ENCODE results near the gene CAB39L.

The CAB39L gene

DNA sequence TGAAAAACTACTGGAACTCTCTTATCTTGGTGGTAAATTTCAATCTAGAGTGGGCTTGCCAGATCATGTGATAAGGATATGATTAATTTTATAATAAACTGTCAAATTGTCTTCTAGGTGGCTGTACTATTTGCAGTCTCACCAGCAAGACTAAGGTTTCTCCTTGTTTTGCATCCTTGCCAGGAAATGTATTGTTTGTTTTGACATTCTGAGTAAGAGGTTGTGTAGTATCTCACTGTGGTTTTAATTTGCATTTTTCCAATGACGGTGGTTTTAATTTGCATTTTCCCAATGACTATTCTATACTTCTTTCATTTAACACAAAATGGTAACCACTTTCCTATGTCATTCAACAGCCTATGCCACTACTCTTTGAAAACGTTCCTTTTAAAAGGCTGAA lies 2.0 kb downstream of the CAB39L start:
- peak; percentile 72 for DNase-seq (ENCODE audit: low read depth)

DNA sequence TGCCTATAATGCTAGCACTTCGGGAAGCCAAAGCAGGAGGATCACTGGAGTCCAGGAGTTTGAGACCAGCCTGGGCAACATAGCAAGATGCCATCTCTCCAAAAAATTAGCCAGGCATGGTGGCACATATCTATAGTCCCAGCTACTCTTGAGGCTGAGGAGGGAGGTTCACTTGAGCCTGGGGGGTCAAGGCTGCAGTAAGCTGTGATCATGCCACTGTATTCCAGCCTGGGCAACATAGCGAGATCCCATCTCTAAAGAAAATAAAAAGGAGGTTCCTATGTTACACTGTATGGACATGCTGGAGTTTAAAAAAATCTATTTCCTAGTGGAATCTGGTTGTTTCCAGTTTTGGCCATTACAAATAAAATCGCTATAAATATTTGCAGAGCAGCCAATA lies 2.6 kb downstream of the CAB39L start:
- DNase-seq (ENCODE audit: low read depth), result no peak

DNA sequence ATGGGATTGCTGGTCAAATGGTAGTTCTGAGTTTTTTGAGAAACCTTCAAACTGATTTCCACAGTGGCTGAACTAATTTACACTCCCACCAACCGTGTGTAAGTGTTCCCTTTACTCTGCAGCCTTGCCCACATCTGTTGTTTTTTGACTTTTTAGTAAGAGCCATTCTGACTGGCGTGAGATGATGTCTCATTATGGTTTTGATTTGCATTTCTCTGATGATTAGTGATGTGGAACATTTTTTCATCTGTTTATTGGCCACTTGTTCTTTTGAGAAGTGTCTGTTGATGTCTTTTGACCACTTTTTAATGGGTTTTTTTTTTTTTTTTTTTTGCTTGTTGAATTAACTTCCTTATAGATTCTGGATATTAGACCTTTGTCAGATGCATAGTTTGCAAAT lies 4.3 kb downstream of the CAB39L start:
- no peak for DNase-seq (ENCODE audit: low read depth)

DNA sequence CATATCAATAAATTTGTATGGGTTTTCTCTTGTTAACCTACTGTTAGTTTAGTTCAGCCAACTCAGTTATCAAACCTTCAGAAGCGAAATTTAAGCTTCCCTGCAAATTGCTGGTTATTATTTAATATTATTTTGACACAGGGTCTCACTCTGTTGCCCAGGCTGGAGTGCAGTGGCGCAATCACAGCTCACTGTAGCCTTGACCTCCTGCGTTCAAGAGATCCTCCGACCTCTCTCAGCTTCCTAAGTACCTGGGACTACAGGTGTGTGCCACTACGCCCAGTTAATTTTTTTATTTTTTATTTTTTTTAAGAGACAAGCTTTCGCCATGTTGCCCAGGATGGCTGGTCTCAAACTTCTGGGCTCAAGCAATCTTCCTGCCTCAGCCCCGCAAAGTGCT lies 6.2 kb downstream of the CAB39L start:
- no peak for DNase-seq (ENCODE audit: low read depth)

DNA sequence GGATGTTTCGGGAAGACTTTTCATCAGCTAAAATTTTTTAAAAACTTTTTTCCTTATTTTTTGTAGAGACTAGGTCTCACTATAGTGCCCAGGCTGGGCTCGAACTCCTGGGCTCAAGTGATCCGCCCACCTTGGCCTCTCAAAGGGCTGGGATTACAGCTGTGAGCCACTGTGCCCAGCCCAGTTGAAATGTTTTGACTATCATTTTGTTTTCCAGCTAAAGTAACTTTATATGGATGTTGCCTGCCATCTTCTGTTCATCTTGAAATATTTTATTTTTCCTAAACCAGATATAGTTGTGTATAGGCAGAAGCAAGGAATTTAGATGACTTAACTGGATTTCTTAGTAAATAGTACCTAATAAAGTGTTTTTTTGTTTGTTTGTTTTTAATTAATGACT lies 7.0 kb downstream of the CAB39L start:
- DNase-seq (ENCODE audit: low read depth), result peak; percentile 59

DNA sequence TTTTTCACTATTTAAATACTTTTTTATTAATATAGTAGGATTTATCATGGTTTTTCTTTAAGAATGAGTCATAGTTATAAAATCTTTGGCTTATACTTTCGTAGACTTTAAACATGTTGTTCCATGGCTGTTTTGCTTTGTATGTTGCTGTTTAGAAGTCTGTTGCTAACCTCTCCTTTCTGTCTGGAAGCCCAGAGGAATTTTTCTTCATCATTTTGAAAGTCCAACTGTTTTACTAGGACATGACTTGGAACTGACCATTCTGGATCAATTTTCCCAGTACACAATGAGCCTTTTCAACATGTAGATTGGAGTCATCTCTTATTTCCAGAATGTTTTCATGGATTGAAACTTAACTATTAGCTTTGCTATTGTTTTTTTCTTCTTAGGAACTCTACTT lies 7.9 kb downstream of the CAB39L start:
- no peak for DNase-seq (ENCODE audit: low read depth)

DNA sequence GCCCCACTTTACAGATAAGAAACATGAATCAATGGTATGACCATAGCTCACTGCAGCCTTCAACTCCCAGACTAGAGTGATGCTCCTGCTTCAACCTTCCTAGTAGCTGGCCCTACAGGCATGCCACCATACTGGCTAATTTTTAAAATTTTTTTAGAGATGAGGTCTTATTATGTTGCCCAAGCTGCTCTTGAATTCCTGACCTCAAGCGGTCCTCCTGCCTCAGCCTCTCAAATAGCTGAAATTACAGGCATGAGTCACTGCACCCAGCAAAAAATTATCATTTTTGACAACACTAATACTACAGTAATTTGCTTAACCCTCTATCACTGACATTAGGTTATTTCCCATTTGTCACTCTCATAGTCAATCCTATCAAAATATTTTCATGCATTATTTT lies 14.7 kb downstream of the CAB39L start:
- DNase-seq (ENCODE audit: low read depth), result no peak

DNA sequence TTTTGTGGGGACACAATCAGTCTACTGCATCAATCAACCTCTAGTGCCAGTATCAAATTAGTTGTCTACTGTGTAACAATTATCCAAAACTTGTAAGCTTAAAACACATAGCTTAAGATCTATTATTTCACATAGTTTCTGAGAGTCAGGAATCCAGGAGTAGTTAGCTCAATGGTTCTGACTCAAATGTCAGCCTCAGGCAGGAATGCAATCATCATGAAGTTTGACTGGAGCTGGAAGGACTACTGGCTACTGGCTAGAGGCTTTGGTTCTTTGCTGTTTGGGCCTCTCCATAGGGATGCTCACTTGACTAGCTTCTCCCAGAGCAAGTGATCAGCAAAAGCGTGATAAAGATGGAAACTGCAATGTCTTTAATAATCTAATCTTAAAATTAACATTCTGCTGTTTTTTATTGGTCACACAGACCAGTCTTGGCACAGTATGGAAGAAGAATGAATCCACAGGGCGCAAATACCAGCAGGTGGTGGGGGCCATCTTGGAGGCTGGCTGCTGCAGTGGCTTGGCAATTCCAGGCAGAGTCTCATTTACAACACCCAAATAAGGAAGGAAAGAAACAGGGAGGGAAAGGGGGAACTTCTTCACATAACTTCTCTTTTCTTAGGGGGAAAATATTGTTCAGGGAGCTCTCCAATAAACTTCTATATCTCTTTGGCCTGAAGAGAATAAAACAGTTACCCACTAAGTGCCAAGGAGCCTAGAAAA lies 15.7 kb downstream of the CAB39L start:
- DNase-seq (ENCODE audit: low read depth), result no peak

DNA sequence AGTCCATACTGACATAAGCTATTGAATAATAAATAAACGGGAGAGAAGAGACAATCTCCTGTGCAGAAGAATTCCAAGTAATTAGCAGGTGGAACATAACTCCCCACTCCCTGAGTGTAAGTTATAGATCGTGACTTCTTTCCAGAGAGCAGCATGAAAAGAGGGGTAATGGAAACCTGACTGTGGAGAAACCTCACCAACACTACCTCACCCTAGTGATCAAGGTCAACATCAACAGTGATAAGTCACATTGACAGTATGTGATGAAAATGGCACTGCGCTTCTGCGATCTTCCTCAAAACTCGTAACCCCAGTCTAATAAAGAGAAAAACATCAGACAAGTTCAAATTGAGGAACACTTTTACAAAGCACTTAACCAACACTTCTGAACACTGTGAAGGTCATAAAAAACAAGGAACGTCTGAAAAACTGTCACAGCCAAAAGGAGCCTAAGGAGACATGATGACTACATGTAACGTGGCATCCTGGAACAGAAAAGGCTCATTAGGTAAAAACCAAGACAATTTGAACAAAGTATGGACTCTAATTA lies 19.8 kb downstream of the CAB39L start:
- no peak for DNase-seq (ENCODE audit: low read depth)

DNA sequence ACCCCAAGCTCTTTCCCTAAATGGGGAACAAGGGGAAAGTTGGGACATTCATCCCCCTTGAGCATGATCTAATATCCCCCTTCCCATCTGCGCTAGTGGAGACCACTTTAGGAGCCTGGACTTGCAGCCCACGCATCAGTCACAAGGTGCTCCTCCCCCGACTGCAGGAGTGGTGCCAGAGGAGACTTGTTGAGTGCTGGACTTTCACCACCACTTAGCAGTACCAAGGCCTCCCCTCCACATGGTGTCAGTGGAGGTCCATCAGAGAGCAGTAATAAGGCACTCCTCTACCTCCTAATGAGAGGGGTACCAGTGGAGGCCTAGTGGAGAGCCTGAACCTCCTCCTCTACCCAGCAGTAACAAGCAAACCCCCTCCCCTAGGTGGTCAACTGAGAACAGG lies 22.5 kb downstream of the CAB39L start:
- DNase-seq (ENCODE audit: low read depth), result peak; percentile 46

DNA sequence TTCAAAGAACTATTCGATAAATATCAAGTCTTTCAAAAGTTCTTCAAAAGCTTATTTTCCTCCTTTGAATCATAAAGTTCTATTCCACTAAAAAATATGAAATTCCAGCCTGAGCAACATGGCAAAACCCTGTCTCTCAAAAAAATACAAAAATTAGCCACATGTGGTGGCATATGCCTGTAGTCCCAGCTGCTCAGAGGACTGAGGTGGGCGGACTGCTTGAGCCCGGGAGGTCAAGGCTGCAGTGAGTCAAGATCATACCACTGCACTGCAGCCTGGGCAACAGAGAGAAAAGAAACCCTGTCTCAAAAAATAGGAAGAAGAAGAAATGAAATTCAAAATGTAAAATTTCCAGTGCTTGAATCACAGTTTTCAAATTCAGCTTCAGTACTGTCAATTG lies 24.6 kb downstream of the CAB39L start:
- DNase-seq (ENCODE audit: low read depth), result peak; percentile 15

DNA sequence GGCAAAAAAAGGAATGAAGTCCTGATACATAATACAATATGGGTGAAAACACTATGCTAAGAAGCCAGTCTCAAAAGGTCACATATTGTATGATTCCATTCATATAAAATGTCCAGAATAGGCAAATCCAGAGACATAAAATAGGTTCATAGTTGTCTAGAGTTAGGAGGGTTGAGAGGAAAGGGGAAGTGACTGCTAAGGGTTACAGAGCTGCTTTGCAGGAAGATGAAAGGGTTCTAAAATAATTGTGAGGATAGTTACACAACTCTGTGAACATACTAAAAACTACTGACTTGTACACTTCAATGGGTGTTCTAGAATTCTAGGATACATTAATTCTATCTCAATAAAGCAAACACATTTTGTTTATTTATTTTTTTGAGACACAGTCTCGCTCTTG lies 25.7 kb downstream of the CAB39L start:
- DNase-seq (ENCODE audit: low read depth), result no peak

DNA sequence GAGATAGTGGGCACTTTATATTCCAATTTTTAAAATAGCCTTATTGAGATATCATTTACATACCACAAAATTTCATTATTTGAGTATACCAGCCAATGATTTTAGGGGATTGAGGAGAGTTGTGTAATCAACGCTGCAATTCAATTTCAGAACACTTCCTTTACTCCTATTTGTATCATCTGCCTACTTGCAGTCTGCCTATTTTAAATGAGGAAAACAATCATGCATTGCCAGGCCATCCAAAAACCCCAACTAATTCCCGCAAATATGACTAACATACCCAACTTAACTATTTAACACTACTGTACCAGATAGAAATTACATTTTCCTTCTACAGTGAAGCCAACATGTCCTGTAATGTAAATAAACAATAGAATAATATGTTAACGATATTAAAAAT lies 26.7 kb downstream of the CAB39L start:
- no peak for DNase-seq (ENCODE audit: low read depth)

DNA sequence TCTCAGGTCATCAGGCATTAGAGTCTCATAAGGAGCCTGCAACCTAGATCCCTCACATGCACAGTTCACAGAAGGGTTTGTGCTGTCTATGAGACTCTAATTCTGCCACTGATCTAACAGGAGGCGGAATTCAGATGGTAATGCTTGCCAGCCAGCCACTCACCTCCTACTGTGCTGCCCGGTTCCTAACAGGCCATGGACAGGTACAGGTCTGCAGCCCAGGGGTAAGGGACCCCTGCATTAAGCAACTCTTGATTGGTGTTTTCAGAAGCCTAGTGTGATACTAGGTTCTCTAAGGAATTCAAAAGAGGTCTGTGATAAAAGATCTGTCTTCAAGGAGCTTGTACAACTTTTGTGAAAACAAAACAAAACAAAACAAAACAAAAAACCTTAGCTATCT lies 31.1 kb downstream of the CAB39L start:
- DNase-seq (ENCODE audit: low read depth), result no peak

DNA sequence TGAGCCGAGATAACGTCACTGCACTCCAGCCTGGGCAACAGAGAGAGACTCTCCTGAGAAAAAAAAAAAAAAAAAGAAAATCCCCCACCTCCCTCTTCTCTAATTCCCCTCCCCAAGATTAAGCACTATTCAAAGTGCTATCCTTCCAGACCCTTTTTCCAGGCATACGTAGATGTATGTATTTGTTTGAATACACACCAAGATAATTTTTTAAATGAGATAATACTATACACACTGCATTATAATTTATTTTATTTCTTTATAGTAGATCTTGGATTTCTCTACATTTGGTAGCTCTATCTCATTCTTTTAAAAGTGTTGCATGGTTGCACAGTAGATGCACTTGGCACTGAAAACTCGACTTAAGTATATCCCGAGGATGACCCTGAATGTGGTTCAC lies 32.5 kb downstream of the CAB39L start:
- DNase-seq (ENCODE audit: low read depth), result no peak

DNA sequence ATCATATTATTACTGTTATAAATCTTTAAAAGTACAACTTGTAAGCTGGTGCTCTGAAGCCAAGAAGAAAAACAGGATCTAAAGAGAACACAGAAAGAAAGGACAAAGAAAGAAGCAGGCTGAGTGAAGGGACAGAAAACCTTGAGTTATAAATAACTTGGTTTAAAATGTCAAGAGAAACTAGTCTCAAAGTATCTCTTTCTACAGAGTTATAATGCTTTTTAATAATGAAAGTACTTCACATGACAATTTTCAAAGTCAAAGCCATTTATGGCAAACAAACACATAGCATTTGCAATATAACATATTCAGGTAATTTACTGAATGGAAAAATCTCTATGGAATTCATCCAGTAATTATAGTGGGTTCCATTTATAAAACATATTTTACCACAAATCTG lies 33.4 kb downstream of the CAB39L start:
- no peak for DNase-seq (ENCODE audit: low read depth)

DNA sequence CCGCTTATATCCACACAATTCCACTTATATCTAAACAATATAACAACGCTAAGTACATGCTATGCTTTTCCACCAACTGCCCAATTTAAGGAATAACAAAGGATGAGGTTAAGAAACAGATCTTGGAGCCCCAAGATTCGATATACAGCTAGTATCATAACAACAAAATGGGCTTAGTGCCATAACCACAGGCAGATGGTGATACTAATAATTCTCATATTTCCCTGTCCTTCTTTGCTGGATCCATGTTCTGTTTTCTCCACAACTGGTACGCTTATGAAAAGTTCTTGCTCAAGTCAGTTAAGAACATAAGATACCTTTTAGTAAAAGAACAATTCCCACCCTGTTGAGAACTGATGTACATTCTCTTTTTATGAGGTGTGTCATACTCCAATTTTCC lies 33.9 kb downstream of the CAB39L start:
- no peak for DNase-seq (ENCODE audit: low read depth)

DNA sequence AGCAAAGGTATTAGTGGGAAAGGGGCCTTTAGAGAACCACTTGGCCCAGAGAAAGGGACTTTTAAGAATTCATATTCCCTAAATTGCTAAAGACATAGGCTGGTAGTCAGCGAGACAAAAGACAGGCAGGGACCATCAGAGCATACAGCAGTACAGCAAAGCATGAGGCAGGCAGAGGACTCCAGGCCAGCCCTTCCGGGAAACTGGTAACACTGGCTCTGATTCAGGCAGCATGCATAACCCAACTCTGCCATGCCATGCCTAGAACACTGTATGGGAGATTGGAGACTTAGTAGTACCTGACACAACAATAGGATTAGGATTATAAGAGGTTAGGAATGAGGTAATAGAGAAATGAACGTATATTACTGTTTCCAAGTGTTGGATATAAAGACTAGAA lies 34.9 kb downstream of the CAB39L start:
- no peak for DNase-seq (ENCODE audit: low read depth)

DNA sequence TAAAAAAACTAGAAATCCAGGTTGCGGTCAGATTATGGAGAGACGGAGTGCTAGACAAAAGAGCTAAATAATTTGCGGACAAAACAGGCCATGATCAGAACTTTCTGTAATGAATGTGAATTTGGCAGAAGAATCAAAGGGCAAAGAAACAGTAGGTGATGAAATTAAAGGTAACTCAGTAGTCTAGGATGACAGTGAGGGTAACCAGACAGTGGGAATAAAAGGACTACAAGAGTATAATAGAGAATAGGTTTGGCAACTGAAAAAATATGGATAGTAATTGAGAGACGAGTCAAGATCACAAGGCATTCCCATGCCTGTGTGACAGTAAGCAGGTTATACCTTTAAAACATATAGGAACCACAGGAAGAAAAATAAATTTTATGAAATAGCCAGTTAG lies 35.9 kb downstream of the CAB39L start:
- no peak for DNase-seq (ENCODE audit: low read depth)

DNA sequence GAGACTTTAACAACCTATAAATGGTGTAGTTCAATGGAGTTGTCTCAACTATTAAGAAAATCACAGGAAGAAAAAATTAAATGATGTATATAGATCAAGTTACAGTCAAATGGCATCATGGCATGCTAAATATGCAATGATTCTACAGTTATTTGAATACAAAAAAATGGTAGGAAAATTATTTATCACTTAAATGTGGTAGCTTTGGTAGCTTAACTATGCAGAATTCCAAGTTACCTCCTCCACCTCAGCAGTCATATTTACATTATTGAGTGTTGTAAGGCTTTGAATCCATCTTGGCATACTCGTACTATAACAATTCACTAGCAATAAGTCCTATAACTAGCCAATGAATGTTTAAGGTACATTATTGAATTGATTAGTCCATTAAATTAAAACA lies 36.8 kb downstream of the CAB39L start:
- DNase-seq (ENCODE audit: low read depth), result no peak

DNA sequence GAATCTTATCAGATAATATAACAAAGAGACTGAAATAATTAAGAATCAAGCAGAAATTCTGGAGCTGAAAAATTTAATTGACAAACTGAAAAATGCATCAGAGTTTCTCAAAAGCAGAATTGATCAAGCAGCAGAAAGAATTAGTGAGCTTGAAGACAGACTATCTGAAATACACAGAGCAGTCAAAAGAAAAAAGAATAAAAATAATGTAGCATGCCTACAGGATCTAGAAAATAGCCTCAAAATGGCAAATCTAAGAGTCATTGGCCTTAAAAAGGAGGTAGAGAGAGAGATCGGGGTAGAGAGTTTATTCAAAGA lies 39.2 kb downstream of the CAB39L start:
- DNase-seq (ENCODE audit: low read depth), result no peak

DNA sequence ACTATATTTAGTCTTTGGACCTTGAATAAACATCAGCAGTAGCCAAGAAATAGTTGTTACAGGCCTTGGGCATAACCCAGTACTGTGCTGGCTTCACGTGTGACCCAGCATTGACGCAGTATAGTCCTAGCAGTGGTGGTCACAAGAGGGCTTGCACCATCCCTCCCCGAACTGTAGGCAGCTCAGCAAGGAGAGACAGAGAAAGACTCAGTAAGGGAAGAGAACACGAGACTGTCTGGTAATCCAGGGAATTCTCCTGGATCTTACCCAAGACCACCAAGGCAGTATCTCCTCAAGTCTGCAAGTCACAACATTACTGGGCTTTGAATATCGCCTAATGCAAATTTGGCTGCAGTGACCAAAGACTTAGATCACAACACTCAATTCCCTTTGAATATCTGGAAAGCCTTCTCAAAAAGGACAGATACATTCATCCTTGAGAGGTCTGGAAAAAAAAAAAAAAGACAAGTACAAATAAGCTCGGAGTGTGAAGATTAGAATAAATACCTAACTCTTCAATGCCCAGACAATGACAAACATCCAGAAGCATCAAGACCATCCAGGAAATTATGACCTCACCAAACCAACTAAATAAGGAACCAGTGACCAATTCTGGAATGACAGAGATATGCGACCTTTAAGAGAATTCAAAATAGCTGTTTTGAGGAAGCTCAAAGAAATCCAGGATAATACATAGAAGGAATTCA lies 39.7 kb downstream of the CAB39L start:
- DNase-seq (ENCODE audit: low read depth), result no peak

DNA sequence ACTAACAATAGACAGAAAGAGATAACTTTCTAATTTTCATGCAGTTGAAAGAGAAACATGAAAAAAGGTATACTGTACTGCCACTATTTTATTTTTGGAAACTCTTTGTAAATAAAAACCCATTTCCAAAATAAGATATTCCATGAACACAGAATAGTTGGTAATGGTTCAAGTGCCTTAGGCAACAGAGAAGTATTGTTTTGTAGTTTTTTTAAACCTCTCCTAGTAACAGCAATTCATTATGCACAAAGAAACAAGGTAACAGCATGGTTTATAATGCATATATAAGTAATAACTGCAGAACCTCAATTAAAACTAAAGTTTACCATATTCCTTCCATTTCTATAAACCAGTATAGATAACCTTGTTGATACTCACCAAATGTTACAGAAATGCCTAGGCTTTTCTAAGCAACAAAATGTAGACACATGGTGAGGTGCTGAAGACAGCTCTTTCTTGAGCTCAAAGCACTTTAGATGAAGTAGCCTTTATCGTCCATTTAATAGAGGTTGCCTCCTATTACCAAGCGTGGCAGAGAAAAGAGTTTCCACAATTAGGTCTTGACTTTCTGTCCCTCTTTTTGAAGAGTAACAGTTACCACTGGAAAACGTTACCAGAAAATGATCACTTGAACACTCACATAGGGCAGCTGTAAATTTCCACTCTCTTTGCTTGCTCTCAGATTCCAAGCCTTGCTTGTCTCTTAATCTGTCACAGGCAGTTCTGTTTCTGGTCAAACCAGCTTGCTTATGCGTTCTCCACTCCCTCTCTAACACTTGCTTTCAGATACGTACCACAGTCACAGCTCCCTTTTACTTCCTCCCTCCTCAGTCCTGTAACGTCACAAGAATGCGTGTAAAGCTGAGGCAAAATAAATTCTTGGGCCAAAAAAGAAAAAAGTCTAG lies 42.9 kb downstream of the CAB39L start:
- peak; percentile 49 for DNase-seq (ENCODE audit: low read depth)

All from ELR (cell line).